Measurements from ENCODE around the gene OR56B4. TPM values are rescaled to one million over a fixed set of nuclear protein-coding genes. Genes with fewer than 3 reads are reported as not detected.
"Not testable (repeated sequence)": the region's sequence is repeated elsewhere in the genome, so short reads cannot be mapped to it uniquely, and the experiment has no call there.

The OR56B4 gene, protein sequence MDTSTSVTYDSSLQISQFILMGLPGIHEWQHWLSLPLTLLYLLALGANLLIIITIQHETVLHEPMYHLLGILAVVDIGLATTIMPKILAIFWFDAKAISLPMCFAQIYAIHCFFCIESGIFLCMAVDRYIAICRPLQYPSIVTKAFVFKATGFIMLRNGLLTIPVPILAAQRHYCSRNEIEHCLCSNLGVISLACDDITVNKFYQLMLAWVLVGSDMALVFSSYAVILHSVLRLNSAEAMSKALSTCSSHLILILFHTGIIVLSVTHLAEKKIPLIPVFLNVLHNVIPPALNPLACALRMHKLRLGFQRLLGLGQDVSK
- total RNA-seq (not detected), polyA plus RNA-seq (not detected)

DNA sequence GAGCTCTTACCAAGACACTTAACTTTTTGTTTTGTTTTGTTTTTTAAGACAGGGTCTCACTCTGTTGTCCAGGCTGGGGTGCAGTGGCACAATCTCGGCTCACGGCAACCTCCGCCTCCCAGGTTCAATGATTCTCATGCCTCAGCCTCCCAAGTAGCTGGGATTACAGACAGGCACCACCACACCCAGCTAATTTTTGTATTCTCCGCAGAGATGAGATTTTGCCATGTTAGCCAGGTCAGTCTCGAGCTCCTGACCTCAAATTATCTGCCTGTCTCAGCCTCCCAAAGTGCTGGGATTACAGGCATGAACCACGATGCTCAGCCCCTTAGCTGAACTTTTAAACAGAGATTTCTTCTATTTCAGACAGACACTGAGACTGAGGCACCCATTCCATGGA is at the start of gene OR56B4:
Gene OR56B4 (plus strand): TSS at position 301 of the 400 bp plus-strand sequence. CDS start 95 bp downstream, at position 396.
- H3K27ac ChIP-seq; H3K36me3 ChIP-seq; H3K27me3 ChIP-seq; ATAC-seq; H3K4me1 ChIP-seq; H3K9me3 ChIP-seq; DNase-seq; FAIRE-seq; intact Hi-C loops (cut with DNase I); H3K4me3 ChIP-seq: not testable (repeated sequence)
- WGBS, 2 donors = 76 to 79% methylated on average over 6 of the region's 6 CpGs

DNA sequence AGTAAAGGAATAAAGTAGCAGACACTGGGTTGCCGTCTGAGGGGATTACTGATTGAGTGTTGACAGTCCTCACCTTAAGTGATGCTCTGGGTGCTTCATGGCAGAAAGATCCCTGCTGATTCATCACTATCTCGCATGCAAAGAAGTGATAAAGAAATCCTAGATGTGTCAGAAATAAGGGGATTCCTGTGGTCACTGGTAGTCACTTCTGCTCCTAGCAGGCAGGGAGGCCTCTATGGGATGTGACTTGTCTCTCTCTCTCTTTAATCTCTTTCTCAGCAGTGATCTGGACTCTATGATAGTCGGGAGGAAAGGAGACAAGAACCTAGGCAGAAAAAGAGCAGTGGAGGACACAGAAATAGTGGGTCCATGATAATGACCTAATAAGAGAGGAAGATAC is 46.0 kb upstream of the OR56B4 start:
- no peak for FAIRE-seq
- 50 to 54% methylated on average over 3 of the region's 3 CpGs for WGBS, 2 donors
- intact Hi-C loops (cut with DNase I) = no loop called here
- Histone ChIP-seq H3K36me3 (no peaks in the 10 kb centered on the region), H3K4me1 (no peaks in the 10 kb centered on the region), H3K9me3 (no peaks in the 10 kb centered on the region), H3K4me3 (no peak overlapping the region), H3K27ac (no peak overlapping the region), H3K27me3 (no peaks in the 10 kb centered on the region)
- no peak for ATAC-seq
- no peak for DNase-seq
- TF ChIP-seq, protein P1, sequence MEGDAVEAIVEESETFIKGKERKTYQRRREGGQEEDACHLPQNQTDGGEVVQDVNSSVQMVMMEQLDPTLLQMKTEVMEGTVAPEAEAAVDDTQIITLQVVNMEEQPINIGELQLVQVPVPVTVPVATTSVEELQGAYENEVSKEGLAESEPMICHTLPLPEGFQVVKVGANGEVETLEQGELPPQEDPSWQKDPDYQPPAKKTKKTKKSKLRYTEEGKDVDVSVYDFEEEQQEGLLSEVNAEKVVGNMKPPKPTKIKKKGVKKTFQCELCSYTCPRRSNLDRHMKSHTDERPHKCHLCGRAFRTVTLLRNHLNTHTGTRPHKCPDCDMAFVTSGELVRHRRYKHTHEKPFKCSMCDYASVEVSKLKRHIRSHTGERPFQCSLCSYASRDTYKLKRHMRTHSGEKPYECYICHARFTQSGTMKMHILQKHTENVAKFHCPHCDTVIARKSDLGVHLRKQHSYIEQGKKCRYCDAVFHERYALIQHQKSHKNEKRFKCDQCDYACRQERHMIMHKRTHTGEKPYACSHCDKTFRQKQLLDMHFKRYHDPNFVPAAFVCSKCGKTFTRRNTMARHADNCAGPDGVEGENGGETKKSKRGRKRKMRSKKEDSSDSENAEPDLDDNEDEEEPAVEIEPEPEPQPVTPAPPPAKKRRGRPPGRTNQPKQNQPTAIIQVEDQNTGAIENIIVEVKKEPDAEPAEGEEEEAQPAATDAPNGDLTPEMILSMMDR (IDR thresholded peaks at IDR 0.05) = no peak

DNA sequence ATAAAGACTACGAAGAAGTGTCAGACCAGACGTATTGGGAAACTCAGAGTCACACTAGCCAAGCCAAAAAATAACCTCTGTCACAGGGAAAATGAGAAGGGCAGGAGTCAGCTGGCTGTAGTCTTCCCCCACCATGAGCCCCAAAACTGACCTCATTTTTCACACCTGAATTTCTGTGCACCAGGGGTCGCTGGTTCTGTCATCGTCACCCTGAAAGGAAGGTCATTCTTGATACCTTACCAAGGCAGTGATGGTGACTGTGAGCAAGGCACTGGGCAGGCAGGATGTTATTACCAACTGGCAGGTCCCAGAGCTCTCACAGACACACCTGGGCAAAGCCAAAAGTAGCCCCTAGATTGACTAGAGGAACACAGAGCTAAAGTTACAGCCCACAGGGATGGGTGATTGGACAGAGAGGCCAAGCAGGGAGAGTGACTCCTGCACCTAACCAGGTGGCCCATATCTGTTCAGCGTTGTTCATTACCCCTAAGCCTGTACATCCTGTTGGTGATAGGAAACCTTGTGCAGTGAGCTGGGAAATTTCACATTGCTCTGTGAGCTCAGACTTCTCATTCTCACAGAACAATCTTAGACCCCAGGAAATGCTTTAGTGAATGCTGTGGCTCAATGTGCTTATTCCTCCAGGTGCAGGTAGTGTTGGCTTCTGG is 44.7 kb upstream of the OR56B4 start:
- Histone ChIP-seq H3K36me3 (no peaks in the 10 kb centered on the region), H3K4me3 (no peak overlapping the region), H3K4me1 (no peaks in the 10 kb centered on the region), H3K9me3 (no peaks in the 10 kb centered on the region), H3K27ac (no peak overlapping the region), H3K27me3 (no peaks in the 10 kb centered on the region)
- ATAC-seq (no peak), DNase-seq (no peak), FAIRE-seq (no peak)
- 54 to 58% methylated on average over 5 of the region's 5 CpGs for WGBS, 2 donors
- intact Hi-C loops (cut with DNase I) = no loop called here
- TF ChIP-seq, protein P1 (IDR thresholded peaks at IDR 0.05) = no peak

DNA sequence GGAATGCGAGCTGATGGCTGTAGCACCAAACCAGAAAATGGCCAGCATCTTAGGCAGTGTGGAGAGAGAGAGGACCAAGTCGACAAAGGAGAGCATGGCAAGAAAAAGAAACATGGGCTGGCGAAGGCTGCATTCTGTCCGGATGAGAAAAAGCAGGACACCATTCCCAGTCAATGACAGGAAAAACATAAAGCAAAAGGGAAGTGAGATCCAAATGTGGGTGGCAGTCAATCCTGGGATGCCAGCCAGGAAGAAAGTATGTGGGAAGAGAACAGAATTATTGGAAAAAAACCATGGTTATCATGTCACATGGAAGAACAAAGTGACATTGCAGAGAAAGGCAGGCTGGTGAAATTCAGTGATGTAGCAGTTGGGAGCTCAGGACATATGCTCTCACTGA is 40.0 kb upstream of the OR56B4 start:
- FAIRE-seq = no peak
- Histone ChIP-seq H3K9me3 (no peaks in the 10 kb centered on the region), H3K4me1 (no peaks in the 10 kb centered on the region), H3K27me3 (no peaks in the 10 kb centered on the region), H3K27ac (no peak overlapping the region), H3K36me3 (no peaks in the 10 kb centered on the region), H3K4me3 (no peak overlapping the region)
- DNase-seq = no peak
- intact Hi-C loops (cut with DNase I) = no loop called here
- WGBS, 2 donors = 58 to 71% methylated on average over 4 of the region's 4 CpGs
- TF ChIP-seq, protein P1 (IDR thresholded peaks at IDR 0.05) = no peak
- ATAC-seq = no peak

DNA sequence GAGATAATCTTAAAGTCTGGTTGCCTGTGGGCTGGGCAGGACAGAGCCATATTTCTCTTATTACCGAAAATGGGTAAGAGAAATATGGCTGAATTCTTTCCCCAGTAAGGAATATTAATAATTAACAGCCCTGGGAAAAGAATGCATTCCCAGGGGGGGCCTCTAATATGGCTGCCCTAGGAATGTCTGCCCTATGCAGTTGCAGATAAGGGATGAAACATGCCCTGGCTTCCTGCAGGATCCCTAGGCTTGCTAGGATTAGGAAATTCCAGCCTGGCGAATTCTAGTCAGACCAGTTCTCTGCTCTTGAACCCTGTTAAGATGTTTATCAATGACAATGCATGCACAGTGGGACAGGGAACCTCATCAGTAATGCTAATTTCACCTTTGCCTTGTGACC is 31.0 kb upstream of the OR56B4 start:
- intact Hi-C loops (cut with DNase I); FAIRE-seq; DNase-seq; H3K4me3 ChIP-seq; H3K27ac ChIP-seq; H3K36me3 ChIP-seq; H3K27me3 ChIP-seq; H3K9me3 ChIP-seq; H3K4me1 ChIP-seq; ATAC-seq: not testable (repeated sequence)
- 37 to 62% methylated on average over 2 of the region's 2 CpGs for WGBS, 2 donors

DNA sequence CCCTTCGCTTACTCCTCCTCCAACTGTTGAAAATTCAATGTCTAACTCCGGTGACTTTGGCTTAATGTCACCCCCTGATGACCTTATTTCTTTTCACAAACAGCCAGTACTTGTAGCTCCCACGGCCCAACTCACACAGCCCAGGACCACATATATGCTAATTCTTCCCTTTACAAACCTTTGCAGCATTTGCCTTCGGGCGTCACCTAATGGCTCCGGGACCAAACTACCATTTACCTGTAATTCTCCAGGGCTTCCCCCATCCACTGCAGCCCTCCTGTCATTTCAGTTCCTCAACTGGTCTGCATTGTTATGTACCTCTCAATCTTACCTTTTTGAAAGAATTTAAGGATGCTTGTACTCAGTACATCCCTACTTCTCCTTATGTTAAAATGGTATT is 29.8 kb upstream of the OR56B4 start:
- FAIRE-seq = no peak
- H3K27ac ChIP-seq = no peak overlapping the region
- TF ChIP-seq, protein P1 (IDR thresholded peaks at IDR 0.05) = no peak
- H3K9me3 ChIP-seq = no peaks in the 10 kb centered on the region
- no peaks in the 10 kb centered on the region for H3K4me1 ChIP-seq
- 86 to 88% methylated on average over 6 of the region's 6 CpGs for WGBS, 2 donors
- no peak for ATAC-seq
- no peak overlapping the region for H3K4me3 ChIP-seq
- no peak for DNase-seq
- intact Hi-C loops (cut with DNase I) = no loop called here
- H3K36me3 ChIP-seq = no peaks in the 10 kb centered on the region
- H3K27me3 ChIP-seq = no peaks in the 10 kb centered on the region
